OCI-LY3 (cell line): Measurements from ENCODE around the gene DNAL1.

Experiments
- CTCF ChIP-seq: fragments of 200-600, 300-600 bp; sonication (generic); IDR thresholded peaks from 2 replicates; pipeline ENCODE4 v1.5.1; 2014; ENCODE audit warnings: antibody characterized with exemption, low read length, low read depth
- EZH2phosphoT487 ChIP-seq: fragments of 200-600 bp; shearing (Covaris generic); IDR thresholded peaks from 2 replicates; pipeline ENCODE4 v1.6.1; 2018; ENCODE audit warnings: antibody characterized with exemption, mixed run types, low read depth

GRCh38 chr14:73637830-73638229 is 7.0 kb upstream of the DNAL1 start:
- TF ChIP-seq EZH2phosphoT487 (no peak), CTCF (no peak)
